ENCODE measurements around the gene AP1M2. TPM values are rescaled to one million over a fixed set of nuclear protein-coding genes. Genes with fewer than 3 reads are reported as not detected.
"Not testable (repeated sequence)": the region's sequence is repeated elsewhere in the genome, so short reads cannot be mapped to it uniquely, and the experiment has no call there.

Gene AP1M2
- total and polyA plus RNA-seq, 7 experiments from 2014 or later: not detected

DNA sequence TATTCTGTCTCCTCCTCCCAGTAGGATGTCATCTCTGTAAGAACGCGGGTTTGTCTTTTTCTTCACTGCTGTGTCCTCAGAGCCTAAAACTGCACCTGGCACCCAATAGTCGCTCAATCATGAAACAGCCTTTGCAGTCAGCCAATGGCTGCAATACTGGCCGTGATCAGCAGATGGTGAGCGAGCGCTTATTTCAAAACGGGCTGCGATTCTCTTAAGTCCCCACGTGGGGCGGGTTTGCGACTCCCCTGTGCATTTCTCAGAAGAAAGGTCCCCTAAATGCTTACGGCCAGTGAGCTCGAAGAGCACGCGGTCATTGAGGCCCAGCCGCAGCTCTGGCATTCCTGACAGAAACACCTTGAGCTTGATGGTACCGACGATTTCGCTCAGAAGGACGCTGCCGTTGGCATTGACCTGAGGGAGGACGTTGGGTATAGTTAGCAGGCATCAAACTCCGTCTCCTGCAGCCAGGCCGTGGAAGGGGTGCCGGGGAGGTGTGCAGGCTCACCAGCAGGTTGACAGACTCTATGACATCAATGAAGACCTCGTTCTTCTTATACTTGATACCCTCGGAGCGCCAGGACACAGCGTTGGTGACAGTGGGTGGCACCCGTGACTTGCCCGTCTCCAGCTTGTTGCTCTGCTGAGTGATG lies 6.0 kb downstream of the AP1M2 start:
- peak; percentile 76 to 88 (median 85) for DNase-seq
- Histone ChIP-seq H3K36me3 (ENCODE audit: control insufficient read depth in 2 of 3, insufficient read depth in 3 of 3, low read length in 3 of 3) (no peaks in the 10 kb centered on the region), H3K4me3 (ENCODE audit: low read length) (no peak overlapping the region), H3K27ac (ENCODE audit: low read depth, low read length) (no peak overlapping the region), H3K9me3 (ENCODE audit: control insufficient read depth in 2 of 3, low read length in 3 of 3) (no peaks in the 10 kb centered on the region), H3K4me1 (ENCODE audit: control insufficient read depth in 2 of 2, insufficient read depth in 2 of 2, low read length in 2 of 2) (peaks cover 4 to 5% of the 10 kb centered on the region in 2 donors), H3K27me3 (ENCODE audit: control insufficient read depth in 2 of 2, insufficient read depth in 2 of 2, low read length in 2 of 2) (no peaks in the 10 kb centered on the region)
- CTCF ChIA-PET: interaction anchor here (0.6 to 9.7 kb wide), 30 partner anchors 9 to 367 kb away, joined by 3 to 287 read pairs (median 4); partner anchors contain the start of gene QTRT1
- peak; percentile 100 for ATAC-seq
- Mint-ChIP-seq H3K4me3 (peak overlapping the region in 4 of 10 donors; percentile 3 to 33 (median 24)), H3K4me1 (peaks cover 6 to 20% (median 7%) of the 10 kb centered on the region in 7 donors), H3K27ac (peak overlapping the region in 2 of 9 donors; percentile 2 to 72), H3K27me3 (peaks cover 0 to 7% (median 0%) of the 10 kb centered on the region in 5 donors), H3K9me3 (no peaks in the 10 kb centered on the region), H3K36me3 (no peaks in the 10 kb centered on the region)
- intact Hi-C loops (cut with micrococcal nuclease): loop anchor here (1.0 to 2.0 kb wide), 6 partner anchors 22 to 190 kb away; no protein-coding TSS in a partner anchor
- POLR2A ChIA-PET: interaction anchor here (0.6 to 3.2 kb wide), 9 partner anchors 15 to 576 kb away, joined by 3 to 42 read pairs (median 5); partner anchors contain the start of genes KRI1 and QTRT1

DNA sequence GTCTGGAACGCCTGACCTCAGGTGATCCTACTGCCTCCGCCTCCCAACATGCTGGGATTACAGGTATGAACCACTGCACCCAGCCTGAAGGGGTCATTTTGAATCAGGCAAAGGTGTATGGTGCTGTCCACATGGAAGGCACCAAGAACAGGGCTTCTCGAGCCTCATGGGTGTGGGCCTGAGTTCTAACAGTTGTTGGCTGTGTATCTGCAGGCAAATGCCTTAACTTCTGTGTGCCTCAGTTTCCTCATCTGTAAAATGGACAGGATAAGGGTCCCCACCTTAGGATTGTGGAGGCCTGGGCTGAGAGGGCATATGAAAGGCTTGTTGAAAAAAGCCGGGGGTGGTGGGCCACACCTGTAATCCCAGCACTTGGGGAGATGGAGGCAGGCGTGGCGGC lies 9.2 kb downstream of the AP1M2 start:
- Histone ChIP-seq H3K27ac (ENCODE audit: low read depth, low read length) (no peak overlapping the region), H3K4me3 (ENCODE audit: low read length) (no peak overlapping the region), H3K27me3 (ENCODE audit: control insufficient read depth in 2 of 2, insufficient read depth in 2 of 2, low read length in 2 of 2) (no peaks in the 10 kb centered on the region), H3K9me3 (ENCODE audit: control insufficient read depth in 2 of 3, low read length in 3 of 3) (no peaks in the 10 kb centered on the region), H3K4me1 (ENCODE audit: control insufficient read depth in 2 of 2, insufficient read depth in 2 of 2, low read length in 2 of 2) (peaks cover 0 to 4% of the 10 kb centered on the region in 2 donors), H3K36me3 (ENCODE audit: control insufficient read depth in 2 of 3, insufficient read depth in 3 of 3, low read length in 3 of 3) (no peaks in the 10 kb centered on the region)
- H3K4me1 Mint-ChIP-seq: peaks cover 6 to 15% (median 7%) of the 10 kb centered on the region in 7 donors
- H3K36me3 Mint-ChIP-seq: no peaks in the 10 kb centered on the region
- H3K27ac Mint-ChIP-seq: no peak overlapping the region
- peaks cover 0 to 3% (median 0%) of the 10 kb centered on the region in 5 donors for H3K27me3 Mint-ChIP-seq
- ChIA-PET POLR2A (no interaction called here), CTCF (interaction anchor here (0.8 to 9.7 kb wide), 2 partner anchors 68 to 344 kb away, joined by 3 to 287 read pairs; no protein-coding TSS in a partner anchor)
- no peak for ATAC-seq
- no peaks in the 10 kb centered on the region for H3K9me3 Mint-ChIP-seq
- H3K4me3 Mint-ChIP-seq: no peak overlapping the region
- intact Hi-C loops (cut with micrococcal nuclease): no loop called here
- no peak for DNase-seq

GRCh38 chr19:10575011-10575716 lies 11.9 kb downstream of the AP1M2 start:
- Mint-ChIP-seq H3K4me1 (peaks cover 2 to 21% (median 11%) of the 10 kb centered on the region in 7 donors), H3K36me3 (no peaks in the 10 kb centered on the region), H3K27ac (peak overlapping the region in 1 of 9 donors; percentile 46), H3K9me3 (no peaks in the 10 kb centered on the region), H3K27me3 (peaks cover 0 to 3% (median 0%) of the 10 kb centered on the region in 5 donors), H3K4me3 (no peak overlapping the region)
- Histone ChIP-seq H3K27me3 (ENCODE audit: control insufficient read depth in 2 of 2, insufficient read depth in 2 of 2, low read length in 2 of 2) (no peaks in the 10 kb centered on the region), H3K4me1 (ENCODE audit: control insufficient read depth in 2 of 2, insufficient read depth in 2 of 2, low read length in 2 of 2) (peaks cover 0 to 3% of the 10 kb centered on the region in 2 donors), H3K9me3 (ENCODE audit: control insufficient read depth in 2 of 3, low read length in 3 of 3) (no peaks in the 10 kb centered on the region), H3K27ac (ENCODE audit: low read depth, low read length) (no peak overlapping the region), H3K4me3 (ENCODE audit: low read length) (no peak overlapping the region), H3K36me3 (ENCODE audit: control insufficient read depth in 2 of 3, insufficient read depth in 3 of 3, low read length in 3 of 3) (no peaks in the 10 kb centered on the region)
- POLR2A ChIA-PET: no interaction called here
- DNase-seq (no peak), ATAC-seq (no peak)
- CTCF ChIA-PET: interaction anchor here (0.6 to 0.9 kb wide), 2 partner anchors 69 to 75 kb away, joined by 3 to 5 read pairs; no protein-coding TSS in a partner anchor
- intact Hi-C loops (cut with micrococcal nuclease): no loop called here

- DNase-seq: no peak
- no peaks in the 10 kb centered on the region for H3K9me3 ChIP-seq (ENCODE audit: control insufficient read depth in 2 of 3, low read length in 3 of 3)
- H3K4me1 Mint-ChIP-seq: peaks cover 3 to 23% (median 12%) of the 10 kb centered on the region in 7 donors
- ATAC-seq: no peak
- no peaks in the 10 kb centered on the region for H3K27me3 ChIP-seq (ENCODE audit: control insufficient read depth in 2 of 2, insufficient read depth in 2 of 2, low read length in 2 of 2)
- CTCF ChIA-PET: interaction anchor here (1.0 to 1.3 kb wide), 2 partner anchors 29 to 125 kb away, joined by 3 to 7 read pairs; no protein-coding TSS in a partner anchor
- H3K4me3 Mint-ChIP-seq: no peak overlapping the region
- intact Hi-C loops (cut with micrococcal nuclease): no loop called here
- H3K9me3 Mint-ChIP-seq: peaks cover 0 to 1% (median 0%) of the 10 kb centered on the region in 11 donors
- no peaks in the 10 kb centered on the region for H3K36me3 Mint-ChIP-seq
- no peak overlapping the region for H3K27ac ChIP-seq (ENCODE audit: low read depth, low read length)
- peaks cover 1 to 3% of the 10 kb centered on the region in 2 donors for H3K4me1 ChIP-seq (ENCODE audit: control insufficient read depth in 2 of 2, insufficient read depth in 2 of 2, low read length in 2 of 2)
- H3K4me3 ChIP-seq (ENCODE audit: low read length): no peak overlapping the region
- POLR2A ChIA-PET: no interaction called here
- H3K36me3 ChIP-seq (ENCODE audit: control insufficient read depth in 2 of 3, insufficient read depth in 3 of 3, low read length in 3 of 3): no peaks in the 10 kb centered on the region
- peak overlapping the region in 3 of 9 donors; percentile 6 to 66 (median 30) for H3K27ac Mint-ChIP-seq
- peaks cover 0 to 3% (median 0%) of the 10 kb centered on the region in 5 donors for H3K27me3 Mint-ChIP-seq
These were observed 12.7 kb downstream of the AP1M2 start for GRCh38 chr19:10574462-10574861.

DNA sequence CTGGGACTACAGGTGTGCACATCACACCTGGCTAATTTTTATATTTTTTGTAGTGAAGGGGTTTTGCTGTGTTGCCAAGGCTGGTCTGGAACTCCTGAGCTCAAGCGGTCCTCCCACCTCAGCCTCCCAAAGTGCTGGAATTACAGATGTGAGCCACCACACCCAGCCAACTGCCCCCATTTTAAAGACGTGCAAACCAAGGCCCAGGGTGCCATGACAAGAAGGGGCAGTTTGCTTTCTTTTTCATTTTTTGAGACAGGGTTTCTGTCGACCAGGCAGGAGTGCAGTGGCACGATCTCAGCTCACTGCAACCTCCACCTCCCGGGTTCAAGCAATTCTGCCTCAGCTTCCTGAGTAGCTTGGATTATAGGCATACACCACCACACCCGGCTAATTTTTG lies 13.3 kb downstream of the AP1M2 start:
- H3K4me1 ChIP-seq (ENCODE audit: control insufficient read depth in 2 of 2, insufficient read depth in 2 of 2, low read length in 2 of 2); H3K27me3 ChIP-seq (ENCODE audit: control insufficient read depth in 2 of 2, insufficient read depth in 2 of 2, low read length in 2 of 2); H3K4me3 ChIP-seq (ENCODE audit: low read length); H3K27me3 Mint-ChIP-seq; H3K36me3 Mint-ChIP-seq; H3K27ac Mint-ChIP-seq; H3K36me3 ChIP-seq (ENCODE audit: control insufficient read depth in 2 of 3, insufficient read depth in 3 of 3, low read length in 3 of 3); H3K9me3 Mint-ChIP-seq; DNase-seq; intact Hi-C loops (cut with micrococcal nuclease); H3K4me3 Mint-ChIP-seq; H3K9me3 ChIP-seq (ENCODE audit: control insufficient read depth in 2 of 3, low read length in 3 of 3); H3K27ac ChIP-seq (ENCODE audit: low read depth, low read length); ATAC-seq: not testable (repeated sequence)
- ChIA-PET POLR2A (interaction anchor here (1.1 to 1.7 kb wide), 2 partner anchors 22 to 71 kb away, joined by 5 to 12 read pairs; no protein-coding TSS in a partner anchor), CTCF (interaction anchor here (0.6 to 2.4 kb wide), 5 partner anchors 20 to 126 kb away, joined by 3 to 12 read pairs (median 3); no protein-coding TSS in a partner anchor)
- H3K4me1 Mint-ChIP-seq: peaks cover 8 to 28% (median 18%) of the 10 kb centered on the region in 7 donors

Data from naive thymus-derived CD4-positive, alpha-beta T cell (primary cell).